HL-60 (cell line): ENCODE data around the gene CCDC106.

Experiments
- POLR2AphosphoS5 ChIP-seq: IDR thresholded peaks from 2 replicates; pipeline ENCODE4 v1.6.1; 2012; ENCODE audit warnings: low read depth
- TF ChIP-seq, protein P1 (sequence below): IDR thresholded peaks from one replicate; pipeline ENCODE4 v1.5.1; 2011; ENCODE audit warnings: low read length, control low read depth, inconsistent platforms; ENCODE audit not compliant: insufficient read depth

GRCh38 chr19:55635334-55635717, 12.7 kb upstream of the CCDC106 start:
- no peak for TF ChIP-seq POLR2AphosphoS5
- TF ChIP-seq, protein P1, sequence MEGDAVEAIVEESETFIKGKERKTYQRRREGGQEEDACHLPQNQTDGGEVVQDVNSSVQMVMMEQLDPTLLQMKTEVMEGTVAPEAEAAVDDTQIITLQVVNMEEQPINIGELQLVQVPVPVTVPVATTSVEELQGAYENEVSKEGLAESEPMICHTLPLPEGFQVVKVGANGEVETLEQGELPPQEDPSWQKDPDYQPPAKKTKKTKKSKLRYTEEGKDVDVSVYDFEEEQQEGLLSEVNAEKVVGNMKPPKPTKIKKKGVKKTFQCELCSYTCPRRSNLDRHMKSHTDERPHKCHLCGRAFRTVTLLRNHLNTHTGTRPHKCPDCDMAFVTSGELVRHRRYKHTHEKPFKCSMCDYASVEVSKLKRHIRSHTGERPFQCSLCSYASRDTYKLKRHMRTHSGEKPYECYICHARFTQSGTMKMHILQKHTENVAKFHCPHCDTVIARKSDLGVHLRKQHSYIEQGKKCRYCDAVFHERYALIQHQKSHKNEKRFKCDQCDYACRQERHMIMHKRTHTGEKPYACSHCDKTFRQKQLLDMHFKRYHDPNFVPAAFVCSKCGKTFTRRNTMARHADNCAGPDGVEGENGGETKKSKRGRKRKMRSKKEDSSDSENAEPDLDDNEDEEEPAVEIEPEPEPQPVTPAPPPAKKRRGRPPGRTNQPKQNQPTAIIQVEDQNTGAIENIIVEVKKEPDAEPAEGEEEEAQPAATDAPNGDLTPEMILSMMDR: no peak
